HTERT RPE-1 (cell line): ENCODE results near the gene ZNF175.

Experiments used
- in situ Hi-C: fragments of 300-500 bp; cut with MboI; formaldehyde crosslinking; loops from 4 replicates; pipeline ENCODE4 v1.14.3; 2020; ENCODE audit warnings: low sequenced_read_pairs

The ZNF175 gene

DNA sequence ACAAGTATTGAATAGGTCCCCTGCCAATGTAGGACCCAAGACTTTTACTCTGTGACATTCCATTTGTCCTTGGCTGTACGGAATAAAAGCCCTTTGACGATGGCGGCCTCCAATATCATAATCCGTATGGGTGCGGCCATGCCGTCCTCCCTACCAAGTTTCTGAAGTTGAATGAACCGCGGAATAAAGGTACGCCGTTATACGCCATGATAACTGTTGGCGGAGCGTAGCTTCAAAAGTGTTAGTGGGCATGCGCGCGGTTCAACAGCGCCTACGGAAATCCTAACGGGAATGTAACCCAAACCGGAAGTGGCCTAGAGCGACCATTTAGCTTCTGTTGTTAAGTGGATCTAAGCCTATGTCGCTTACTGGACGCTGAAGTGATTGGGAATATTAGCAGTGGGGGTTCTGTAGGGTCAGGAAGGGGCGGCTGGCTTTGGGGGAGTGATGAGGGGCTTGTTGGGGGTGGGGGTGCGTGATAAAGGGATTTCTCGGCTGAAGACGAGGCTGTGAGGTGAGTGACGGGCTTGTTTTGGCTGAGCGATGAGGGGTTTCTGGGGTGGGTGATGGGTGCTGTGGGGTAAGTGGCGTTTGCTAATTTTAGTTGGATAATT, at the start of gene ZNF175:
Gene ZNF175 (plus strand): TSS at position 322 of the 614 bp plus-strand sequence. CDS start 2,047 bp downstream, outside the sequence.
- in situ Hi-C loops, result no loop called here

DNA sequence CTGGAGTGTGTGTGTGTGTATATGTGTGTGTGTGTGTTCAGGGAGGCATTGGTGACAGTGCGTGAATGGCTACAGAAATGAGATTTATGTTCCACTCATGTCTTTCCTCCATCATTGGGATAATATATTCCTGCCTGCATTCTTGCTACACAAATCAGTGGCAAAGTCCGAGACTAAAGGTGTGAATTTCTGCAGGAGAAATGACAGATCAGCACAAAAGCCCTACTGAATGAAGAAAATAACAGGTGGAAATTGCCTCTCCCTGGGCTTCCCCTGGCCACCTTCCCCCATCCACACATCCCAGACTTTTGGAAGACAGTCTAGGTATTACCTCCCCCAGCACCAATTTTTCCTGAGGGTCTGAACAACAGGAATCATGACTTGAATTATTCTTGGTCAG, 49.7 kb upstream of the ZNF175 start:
- in situ Hi-C loops, result no loop called here

DNA sequence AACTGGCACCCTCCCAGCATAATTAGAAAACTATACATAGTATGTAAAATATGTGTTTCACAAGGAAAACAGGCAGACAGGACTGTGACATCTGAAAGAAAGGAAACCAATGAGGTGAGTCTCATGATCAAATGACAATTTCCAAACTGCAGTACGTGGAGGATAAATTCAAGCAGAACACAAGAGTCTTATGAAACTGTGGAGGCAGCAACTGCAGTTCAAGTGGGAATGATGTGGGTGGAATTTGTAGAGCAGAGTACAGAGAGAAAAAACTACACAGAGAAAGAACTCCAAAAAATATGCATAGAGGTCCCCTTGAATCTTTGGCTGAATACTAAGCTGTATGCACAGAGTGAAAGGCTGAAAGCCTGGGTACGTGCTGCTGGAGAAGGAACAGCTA, 49.3 kb upstream of the ZNF175 start:
- in situ Hi-C loops, result no loop called here

- in situ Hi-C loops, result no loop called here
Observed at GRCh38 chr19:51524666-51525264, 46.3 kb upstream of the ZNF175 start.

DNA sequence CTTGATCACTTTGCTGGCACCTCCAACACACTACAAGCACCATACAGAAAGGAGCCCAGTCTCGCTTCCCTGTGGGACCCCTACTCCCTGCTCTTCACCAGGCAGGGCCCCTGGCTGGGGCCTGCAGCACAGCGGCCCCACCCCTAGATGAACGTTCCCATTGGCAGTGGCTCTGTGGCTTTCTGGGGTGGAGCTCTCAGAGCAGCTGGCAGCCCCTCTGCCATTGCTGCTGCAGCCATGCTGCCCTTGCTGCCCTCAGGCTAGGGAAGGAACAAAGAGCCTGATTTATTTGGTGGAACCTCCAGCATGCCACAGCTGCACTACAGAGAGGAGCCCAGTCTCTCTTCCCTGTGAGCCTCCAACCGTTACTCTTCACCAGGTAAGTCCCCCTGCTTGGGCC, 45.4 kb upstream of the ZNF175 start:
- in situ Hi-C loops, result no loop called here

DNA sequence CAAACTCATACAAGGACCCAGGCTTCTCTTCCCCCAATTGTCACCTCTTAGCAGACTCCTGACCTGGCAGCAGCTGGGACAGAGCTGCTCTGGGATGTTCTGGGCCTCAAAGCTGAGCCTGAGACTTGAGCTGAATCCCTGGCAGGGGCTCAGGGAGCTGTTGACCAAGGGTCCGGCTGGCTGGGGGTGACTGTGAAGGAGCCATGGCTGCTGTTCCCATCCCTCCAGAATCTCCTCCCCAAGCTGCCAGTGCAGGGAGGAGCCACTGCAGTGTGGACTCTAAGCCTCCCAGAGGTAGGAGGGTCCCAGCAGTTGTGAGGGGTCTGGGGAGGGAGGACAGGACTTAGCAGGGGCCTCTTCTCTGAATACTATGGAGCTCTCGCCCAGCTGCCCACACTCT, 41.8 kb upstream of the ZNF175 start:
- in situ Hi-C loops, result no loop called here

DNA sequence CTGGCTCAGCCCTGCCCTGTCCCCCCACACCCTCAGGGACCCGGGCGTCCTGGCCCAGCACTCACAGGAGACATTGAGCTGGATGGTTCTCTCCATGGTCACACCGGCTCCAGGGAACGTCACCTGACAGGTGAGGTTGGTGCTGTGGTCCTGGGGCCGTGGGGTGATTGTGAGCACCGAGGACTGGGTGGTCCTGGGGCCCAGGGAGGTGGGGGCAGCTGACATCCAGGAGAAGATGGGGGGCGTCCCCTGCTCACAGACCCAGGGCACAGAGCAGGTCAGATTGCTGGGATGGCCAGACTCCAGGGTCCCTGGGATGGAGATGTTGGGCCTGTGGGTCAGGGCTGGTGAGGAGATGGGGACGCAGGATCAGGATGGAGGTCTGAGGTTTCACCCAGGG, 40.5 kb upstream of the ZNF175 start:
- in situ Hi-C loops, result no loop called here

DNA sequence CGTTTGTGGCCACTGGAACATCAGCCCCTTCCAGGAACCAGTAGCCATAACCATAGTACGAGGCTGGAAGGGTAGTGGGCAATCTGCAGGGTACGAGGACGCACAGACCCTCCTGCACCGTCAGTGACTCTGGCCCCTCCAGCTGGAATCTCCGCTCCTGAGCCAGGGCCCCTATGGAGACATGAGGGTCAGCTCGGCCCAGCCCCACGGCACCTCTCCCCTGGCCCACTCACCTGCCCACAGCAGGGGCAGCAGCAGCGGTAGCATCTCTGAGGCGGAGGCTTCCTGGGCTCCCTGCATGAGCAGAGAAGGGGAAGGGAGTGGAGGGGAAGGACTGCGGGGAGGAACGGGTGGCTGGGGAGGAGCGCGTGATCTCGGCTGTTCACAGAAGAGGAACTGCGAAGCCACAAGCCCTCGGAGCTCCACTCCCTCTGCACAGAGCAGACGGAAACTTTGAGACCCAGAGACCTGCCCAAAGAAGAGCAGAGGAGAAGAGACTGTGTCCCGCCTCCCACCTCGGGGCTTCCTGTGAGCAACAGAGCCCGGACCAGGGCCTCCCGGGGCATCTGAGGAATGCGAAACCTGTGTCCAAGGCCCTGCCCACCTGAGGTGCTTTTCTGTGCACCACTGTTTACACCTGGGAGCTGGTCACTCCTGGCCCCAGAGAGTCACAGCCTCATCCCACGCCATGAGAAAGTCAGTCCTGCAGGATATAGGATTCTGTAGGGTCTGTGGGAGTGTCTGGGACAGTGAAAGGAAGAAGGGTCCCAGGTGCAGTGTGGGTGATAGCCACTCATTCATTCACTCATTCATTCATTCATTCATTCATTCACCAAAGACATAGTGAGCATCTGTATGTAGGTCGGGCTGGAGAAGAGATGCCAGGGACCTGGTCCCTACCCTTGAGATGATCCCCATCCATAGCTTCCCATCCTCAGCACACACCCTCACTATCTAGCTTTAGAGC, 39.5 kb upstream of the ZNF175 start, which contains the start of gene SIGLEC6:
Gene SIGLEC6 (minus strand): TSS at position 322 of the 967 bp plus-strand sequence. CDS start 22 bp downstream, at position 300.
- in situ Hi-C loops, result no loop called here

- in situ Hi-C loops, result no loop called here
Observed at GRCh38 chr19:51535535-51535934, 35.5 kb upstream of the ZNF175 start.

GRCh38 chr19:51539821-51540366, 31.2 kb upstream of the ZNF175 start:
- in situ Hi-C loops, result no loop called here

- in situ Hi-C loops, result no loop called here
Observed at GRCh38 chr19:51541458-51542357, 29.4 kb upstream of the ZNF175 start.

- in situ Hi-C loops, result no loop called here
Observed at GRCh38 chr19:51542699-51543098, 28.4 kb upstream of the ZNF175 start.

DNA sequence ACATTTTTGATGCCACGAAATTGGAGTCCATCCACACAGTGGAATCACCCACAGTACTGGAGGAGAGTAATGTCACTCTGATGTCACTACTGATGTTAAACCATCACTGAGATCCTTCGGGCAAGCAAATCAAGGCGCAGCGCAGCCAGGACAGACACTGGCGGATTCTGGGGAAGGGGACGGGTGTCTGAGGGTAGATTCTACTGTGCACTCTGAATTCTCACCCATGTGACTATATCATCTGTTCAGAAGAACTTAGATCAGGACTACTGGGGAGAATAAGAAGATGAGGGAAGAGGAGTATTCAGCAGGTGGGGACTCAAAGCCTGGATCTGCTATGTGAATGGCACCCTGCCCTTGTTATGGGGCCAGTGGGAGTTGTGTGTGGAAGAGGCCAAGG, 27.0 kb upstream of the ZNF175 start:
- in situ Hi-C loops, result no loop called here

GRCh38 chr19:51546107-51546649, 24.9 kb upstream of the ZNF175 start:
- in situ Hi-C loops, result no loop called here

DNA sequence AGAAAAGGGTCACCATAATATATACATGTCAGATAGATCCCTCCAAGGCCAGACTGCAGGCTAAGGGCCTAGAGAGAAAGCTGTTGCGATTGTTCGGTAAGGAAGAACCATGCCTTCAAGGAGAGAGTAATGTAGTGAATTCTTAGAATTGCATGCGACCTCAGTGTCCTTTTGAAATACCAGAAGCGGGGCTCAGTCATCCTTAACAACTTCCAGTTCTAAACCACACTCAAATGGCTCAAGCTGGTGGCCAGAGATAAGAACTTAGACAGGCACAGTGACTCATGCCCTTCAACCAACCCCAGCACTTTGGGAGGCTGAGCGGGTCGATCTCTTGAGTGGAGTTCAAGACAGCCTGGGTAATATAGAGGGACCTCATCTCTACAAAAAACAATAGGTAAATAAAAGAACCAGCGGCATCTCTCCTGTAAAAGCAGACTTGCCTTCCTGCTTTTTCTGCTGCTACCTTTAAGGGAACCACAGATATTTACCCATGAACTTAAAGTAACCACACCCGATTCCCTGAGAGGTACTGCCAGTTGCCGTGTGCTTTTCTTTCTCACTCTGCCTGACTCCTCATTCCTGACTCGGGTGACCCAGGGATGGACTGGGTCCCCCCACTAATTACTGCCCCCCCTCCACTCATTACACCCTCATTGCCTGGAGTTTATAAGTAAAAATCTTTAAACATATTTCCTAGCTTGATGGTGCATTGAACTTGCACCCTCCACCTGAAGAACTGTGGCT, 24.3 kb upstream of the ZNF175 start:
- in situ Hi-C loops, result no loop called here

- in situ Hi-C loops, result no loop called here
Observed at GRCh38 chr19:51547397-51548212, 23.5 kb upstream of the ZNF175 start.

- in situ Hi-C loops, result no loop called here
Observed at GRCh38 chr19:51548213-51548651, 22.9 kb upstream of the ZNF175 start.

GRCh38 chr19:51548891-51549305, 22.2 kb upstream of the ZNF175 start:
- in situ Hi-C loops, result no loop called here
